ENCODE results near the gene MIP. TPM values are rescaled to one million over a fixed set of nuclear protein-coding genes. Genes with fewer than 3 reads are reported as not detected.
A peak's percentile ranks its signal among the peaks of the same experiment; 100 is the strongest.

The MIP gene
- total RNA-seq, 2 experiments from 2014 or later = not detected

DNA sequence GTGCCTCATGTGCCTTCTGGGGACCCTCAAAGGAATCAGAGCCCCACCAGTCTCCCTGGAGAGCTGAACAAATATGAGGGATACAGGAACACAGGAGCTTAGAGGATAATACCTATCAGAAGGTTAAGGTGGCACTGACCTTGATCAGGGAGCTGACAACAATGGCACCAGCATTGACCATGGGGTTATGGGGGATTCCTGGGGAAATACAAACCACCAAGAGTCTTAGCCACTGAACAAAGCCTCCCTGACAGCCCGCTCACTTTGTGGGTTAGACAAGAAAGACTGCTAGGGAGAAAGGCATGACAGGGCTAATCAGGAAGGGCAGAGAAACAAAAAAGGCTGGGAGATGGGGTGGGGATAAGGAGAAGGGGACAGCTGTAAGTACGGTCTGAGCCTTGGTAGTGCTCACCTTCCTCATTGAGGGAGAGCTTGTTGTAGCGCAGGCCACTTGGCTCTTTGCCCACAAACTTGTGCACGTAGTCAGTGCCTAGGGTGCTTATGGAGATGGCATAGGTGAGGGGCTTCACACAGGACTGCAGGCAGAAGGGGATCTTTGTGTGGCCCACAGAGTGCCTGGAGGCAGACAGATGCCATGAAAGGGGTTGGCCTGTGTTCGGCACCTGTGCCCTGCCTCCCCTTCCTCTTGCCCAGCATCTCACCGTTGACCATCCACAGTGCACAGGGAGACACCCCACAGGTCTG lies 23.2 kb upstream of the MIP start:
- H3K27ac Mint-ChIP-seq = no peak overlapping the region

DNA sequence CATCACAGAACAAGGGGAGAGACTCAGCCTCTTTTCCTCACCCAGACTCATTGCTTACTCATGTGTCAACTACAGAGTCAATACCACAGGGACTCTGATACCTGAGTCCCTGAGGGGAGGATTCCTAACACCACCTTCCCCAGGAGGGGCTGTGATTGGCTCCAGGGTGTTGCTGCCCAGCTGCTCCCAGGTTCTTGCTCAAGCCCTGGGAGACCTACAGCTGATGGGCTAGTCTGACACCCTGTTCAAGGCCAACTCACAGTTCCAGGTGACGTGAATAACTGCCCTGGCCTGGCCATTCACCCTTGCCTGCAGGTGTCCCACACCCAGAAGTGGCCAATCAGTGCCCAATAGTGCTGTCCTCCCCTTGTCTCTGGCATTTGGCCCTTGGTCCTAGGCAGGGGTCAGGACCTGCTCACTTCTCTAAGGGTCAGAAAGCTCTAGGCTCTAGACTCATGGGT lies 22.5 kb upstream of the MIP start:
- H3K27ac Mint-ChIP-seq = no peak overlapping the region
- no peak overlapping the region for H3K4me3 Mint-ChIP-seq
- H3K36me3 Mint-ChIP-seq = peaks cover 9% of the 10 kb centered on the region
- no peaks in the 10 kb centered on the region for H3K27me3 Mint-ChIP-seq
- H3K4me1 Mint-ChIP-seq = peaks cover 20% of the 10 kb centered on the region
- no peak for DNase-seq
- H3K9me3 Mint-ChIP-seq = no peaks in the 10 kb centered on the region

More for the DNA sequence above, 23.2 kb upstream of the MIP start:
- Mint-ChIP-seq H3K9me3 (no peaks in the 10 kb centered on the region), H3K27me3 (no peaks in the 10 kb centered on the region), H3K4me3 (no peak overlapping the region), H3K4me1 (peaks cover 17% of the 10 kb centered on the region), H3K36me3 (peaks cover 9% of the 10 kb centered on the region)
- DNase-seq = no peak

DNA sequence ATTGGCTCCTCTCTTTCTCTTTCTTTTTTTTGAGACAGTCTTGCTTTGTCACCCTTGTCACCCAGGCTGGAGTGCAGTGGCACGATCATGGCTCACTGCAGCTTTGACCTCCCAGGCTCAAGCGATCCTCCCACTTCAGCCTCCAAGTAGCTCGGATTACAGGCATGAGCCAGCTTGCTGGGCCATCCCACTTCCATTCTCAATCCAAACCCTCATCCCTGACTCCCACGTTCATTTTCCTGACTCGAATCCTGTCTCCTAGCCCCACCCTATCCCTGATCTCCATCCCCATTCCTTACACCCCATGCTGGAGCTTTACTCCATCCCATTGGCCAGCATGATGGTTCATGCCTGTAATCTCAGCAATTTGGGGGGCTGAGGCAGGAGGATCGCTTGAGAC lies 21.7 kb upstream of the MIP start:
- H3K27ac Mint-ChIP-seq = no peak overlapping the region
- H3K4me1 Mint-ChIP-seq = peaks cover 29% of the 10 kb centered on the region
- no peak overlapping the region for H3K4me3 Mint-ChIP-seq
- no peaks in the 10 kb centered on the region for H3K27me3 Mint-ChIP-seq
- peaks cover 13% of the 10 kb centered on the region for H3K36me3 Mint-ChIP-seq
- no peak for DNase-seq
- no peaks in the 10 kb centered on the region for H3K9me3 Mint-ChIP-seq

DNA sequence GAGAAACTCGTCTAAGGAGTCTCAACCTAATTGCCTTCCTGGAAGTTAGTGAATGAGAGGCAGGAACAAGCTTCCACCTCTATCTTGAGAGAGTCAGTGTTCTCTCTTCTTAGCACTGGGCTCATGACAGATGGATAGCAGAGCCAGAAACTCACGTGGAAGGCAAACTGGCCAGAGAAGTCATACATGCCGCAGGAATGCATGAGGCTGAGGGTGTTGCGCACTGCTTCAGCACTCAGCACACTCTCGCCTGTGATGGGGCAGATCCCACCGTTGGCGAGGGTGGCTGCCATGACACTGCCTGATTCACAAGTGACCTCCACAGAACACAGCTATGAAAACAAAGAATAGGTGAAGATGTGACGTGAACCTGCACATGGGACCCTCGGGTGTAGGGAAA lies 19.9 kb upstream of the MIP start:
- Mint-ChIP-seq H3K4me1 (peaks cover 30% of the 10 kb centered on the region), H3K27ac (no peak overlapping the region)

DNA sequence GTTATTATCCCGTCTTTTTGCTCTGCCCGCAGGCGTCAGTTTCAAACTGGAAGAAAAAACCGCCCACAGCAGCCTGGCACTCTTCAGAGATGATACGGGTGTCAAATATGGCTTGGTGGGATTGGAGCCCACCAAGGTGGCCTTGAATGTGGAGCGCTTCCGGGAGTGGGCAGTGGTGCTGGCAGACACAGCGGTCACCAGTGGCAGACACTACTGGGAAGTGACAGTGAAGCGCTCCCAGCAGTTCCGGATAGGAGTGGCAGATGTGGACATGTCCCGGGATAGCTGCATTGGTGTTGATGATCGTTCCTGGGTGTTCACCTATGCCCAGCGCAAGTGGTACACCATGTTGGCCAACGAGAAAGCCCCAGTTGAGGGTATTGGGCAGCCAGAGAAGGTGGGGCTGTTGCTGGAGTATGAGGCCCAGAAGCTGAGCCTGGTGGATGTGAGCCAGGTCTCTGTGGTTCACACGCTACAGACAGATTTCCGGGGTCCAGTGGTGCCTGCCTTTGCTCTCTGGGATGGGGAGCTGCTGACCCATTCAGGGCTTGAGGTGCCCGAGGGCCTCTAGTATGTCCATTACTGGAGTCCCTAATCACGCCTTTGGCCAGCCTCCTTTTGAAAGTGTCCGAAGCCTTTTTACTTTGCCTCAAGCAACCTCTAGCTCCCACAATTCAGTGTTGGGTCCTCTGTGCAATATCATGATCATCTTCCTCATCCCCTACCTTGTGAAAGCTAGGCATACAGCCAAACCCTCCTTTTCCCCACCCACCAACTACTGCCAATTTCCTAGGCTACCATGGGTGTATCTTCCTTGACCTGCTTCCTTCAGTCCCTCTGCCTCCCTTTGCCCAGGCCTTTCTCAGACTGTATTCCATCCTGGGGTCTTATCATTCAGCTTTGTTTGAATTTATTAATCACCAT lies 14.8 kb upstream of the MIP start:
- no peaks in the 10 kb centered on the region for H3K9me3 Mint-ChIP-seq

More for the DNA sequence above, 19.9 kb upstream of the MIP start:
- DNase-seq = no peak
- Mint-ChIP-seq H3K36me3 (peaks cover 21% of the 10 kb centered on the region), H3K9me3 (no peaks in the 10 kb centered on the region), H3K4me3 (no peak overlapping the region), H3K27me3 (no peaks in the 10 kb centered on the region)

DNA sequence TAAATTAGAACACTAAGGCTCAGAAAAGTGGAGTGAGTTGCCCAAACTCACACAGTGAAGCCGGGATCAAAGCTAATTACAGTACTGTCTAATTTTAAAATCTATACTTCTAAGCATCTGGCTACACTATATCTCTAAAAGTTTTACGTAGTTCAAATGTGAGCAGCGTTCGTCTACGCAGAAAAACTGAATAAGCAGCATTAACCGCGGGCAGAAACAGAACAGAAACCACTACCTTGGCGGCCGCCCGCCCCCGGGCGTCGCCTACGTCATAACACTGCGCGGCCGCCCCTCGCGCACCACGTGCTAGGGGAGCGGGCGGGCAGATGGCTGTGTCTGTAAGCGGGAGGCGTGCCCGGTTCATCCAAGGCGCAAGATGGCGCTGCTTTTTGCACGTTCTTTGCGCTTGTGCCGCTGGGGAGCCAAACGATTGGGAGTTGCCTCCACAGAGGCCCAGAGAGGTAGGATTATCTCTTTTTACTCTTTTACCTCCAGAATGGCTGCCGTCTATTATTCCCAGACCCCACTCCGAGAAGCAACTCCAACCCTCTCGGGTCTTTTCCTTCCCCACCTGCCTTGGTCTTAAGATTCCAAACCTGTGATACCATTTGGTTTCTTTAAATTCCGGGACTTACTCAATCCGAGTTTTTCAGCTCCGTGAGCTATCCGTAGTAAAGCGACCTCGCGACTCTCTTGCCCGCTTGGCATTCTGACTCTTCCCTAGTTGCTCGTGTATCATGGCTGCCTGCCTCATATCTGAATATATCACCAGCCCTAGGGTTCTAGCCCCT lies 14.0 kb upstream of the MIP start, which contains the start of gene SPRYD4:
Gene SPRYD4, plus strand, starts transcription at position 363 of the 791 bp plus-strand sequence. Its CDS starts 14 bp downstream, at position 377.
- Mint-ChIP-seq H3K36me3 (peaks cover 26% of the 10 kb centered on the region), H3K4me1 (peaks cover 33% of the 10 kb centered on the region), H3K9me3 (no peaks in the 10 kb centered on the region), H3K27me3 (no peaks in the 10 kb centered on the region), H3K27ac (peak within 1 kb of the TSS; percentile 97), H3K4me3 (peak within 1 kb of the TSS; percentile 95)
- peak; percentile 97 for DNase-seq

More for the DNA sequence above, 14.8 kb upstream of the MIP start:
- Mint-ChIP-seq H3K27me3 (no peaks in the 10 kb centered on the region), H3K36me3 (peaks cover 29% of the 10 kb centered on the region), H3K4me3 (peak overlapping the region; percentile 95), H3K4me1 (peaks cover 33% of the 10 kb centered on the region), H3K27ac (peak overlapping the region; percentile 97)
- DNase-seq = peak; percentile 11

DNA sequence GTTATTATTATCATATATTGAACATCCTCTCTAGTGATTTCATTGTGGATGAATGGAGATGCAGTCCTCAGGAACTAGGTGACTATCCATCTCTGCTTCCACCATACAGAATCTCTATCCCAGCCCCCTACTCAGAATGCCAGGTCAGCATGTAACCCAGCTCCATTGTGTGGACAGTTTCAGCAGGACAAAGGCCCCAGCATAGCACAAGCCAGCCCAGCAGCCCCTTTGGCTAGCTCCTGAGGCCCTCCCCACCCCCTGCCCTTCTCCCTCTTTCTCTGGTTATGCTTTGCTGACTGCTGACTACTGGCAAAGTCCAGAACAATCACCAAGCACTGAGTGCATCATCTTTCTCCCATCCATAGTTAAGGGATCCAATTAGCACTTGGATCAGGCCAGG lies 8.1 kb upstream of the MIP start:
- Mint-ChIP-seq H3K9me3 (no peaks in the 10 kb centered on the region), H3K36me3 (no peaks in the 10 kb centered on the region), H3K4me1 (peaks cover 9% of the 10 kb centered on the region), H3K27me3 (no peaks in the 10 kb centered on the region), H3K27ac (no peak overlapping the region), H3K4me3 (no peak overlapping the region)
- DNase-seq = no peak

DNA sequence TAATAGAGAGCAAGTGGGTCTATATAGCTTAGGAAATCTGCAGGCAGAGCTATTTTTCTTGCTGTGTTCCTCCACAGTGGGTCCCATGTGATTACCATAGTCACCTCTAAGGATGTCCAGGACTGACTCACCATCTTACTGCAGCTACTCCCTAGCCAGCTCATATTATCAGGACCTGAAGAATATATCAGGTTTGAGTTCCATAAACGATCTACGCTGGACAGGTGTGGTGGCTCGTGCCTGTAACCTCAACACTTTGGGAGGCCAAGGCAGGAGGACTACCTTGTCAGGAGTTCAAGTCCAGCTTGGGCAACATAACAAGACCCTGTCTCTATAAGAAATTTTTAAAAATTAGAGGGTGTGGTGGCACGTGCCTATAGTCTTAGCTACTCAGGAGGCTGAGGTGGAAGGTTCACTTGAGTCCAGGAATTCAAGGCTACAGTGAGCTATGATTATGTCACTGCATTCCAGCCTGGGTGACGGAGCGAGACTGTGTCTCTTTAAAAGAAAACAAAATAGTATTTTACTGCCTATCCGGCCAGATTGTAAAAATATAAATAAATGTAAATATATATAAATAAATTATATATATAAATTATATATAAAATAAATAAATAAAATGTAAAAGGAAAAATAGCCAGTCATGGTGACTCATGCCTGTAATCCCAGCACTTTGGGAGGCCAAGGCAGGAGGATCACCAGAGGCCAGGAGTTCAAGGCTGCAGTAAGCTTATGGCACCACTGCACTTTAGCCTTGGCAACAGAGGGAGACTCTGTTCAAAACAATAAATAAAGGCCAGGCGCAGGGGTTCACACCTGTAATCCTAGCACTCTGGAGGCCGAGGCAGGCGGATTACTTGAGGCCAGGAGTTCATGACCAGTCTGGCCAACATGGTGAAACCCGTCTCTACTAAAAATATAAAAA lies 7.0 kb upstream of the MIP start:
- peaks cover 6% of the 10 kb centered on the region for H3K4me1 Mint-ChIP-seq
- H3K4me3 Mint-ChIP-seq = no peak overlapping the region
- no peak overlapping the region for H3K27ac Mint-ChIP-seq
- no peaks in the 10 kb centered on the region for H3K9me3 Mint-ChIP-seq
- no peaks in the 10 kb centered on the region for H3K27me3 Mint-ChIP-seq
- H3K36me3 Mint-ChIP-seq = no peaks in the 10 kb centered on the region
- DNase-seq = no peak

DNA sequence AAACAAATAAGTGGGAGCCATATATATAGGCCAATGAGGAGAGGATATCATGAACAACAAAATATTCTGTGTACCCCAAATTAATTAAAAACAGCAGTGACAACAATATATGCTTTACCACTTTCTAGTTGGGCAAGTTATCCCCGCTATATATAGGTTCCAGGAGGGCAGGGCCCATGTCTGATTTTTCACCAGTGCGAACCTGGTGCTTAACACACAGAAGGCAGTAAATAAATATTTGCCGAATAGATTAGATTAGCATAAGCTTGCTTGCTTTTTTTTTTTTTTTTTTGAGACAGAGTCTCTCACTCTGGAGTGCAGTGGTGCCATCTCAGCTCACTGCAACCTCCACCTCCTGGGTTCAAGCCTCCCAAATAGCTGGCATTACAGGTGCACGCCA lies 3.4 kb upstream of the MIP start:
- Mint-ChIP-seq H3K27me3 (no peaks in the 10 kb centered on the region), H3K4me1 (no peaks in the 10 kb centered on the region), H3K36me3 (no peaks in the 10 kb centered on the region), H3K9me3 (no peaks in the 10 kb centered on the region), H3K4me3 (no peak overlapping the region), H3K27ac (no peak overlapping the region)
- DNase-seq = no peak

DNA sequence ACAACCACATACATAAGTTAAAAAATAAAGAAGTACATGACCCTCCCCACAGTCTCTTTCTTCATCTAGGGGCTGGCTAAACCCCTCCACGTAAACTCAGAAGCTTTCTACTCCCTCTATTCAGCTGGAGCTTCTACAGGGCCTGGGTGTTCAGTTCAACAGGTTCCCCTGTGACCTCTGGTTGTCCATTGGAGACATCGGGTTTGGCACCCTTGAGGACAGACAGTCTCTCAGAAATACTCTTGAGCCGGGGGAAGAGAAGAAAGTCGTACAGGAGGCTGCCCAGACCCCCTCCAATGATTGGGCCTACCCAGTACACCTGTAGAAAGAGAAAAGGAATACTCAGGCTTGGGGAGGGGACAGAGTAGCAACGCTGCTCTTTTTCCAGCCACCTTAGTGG lies 3.3 kb downstream of the MIP start:
- no peak overlapping the region for H3K4me3 Mint-ChIP-seq
- peaks cover 15% of the 10 kb centered on the region for H3K4me1 Mint-ChIP-seq
- H3K9me3 Mint-ChIP-seq = no peaks in the 10 kb centered on the region
- no peak overlapping the region for H3K27ac Mint-ChIP-seq
- H3K36me3 Mint-ChIP-seq = peaks cover 14% of the 10 kb centered on the region
- DNase-seq = no peak
- no peaks in the 10 kb centered on the region for H3K27me3 Mint-ChIP-seq

DNA sequence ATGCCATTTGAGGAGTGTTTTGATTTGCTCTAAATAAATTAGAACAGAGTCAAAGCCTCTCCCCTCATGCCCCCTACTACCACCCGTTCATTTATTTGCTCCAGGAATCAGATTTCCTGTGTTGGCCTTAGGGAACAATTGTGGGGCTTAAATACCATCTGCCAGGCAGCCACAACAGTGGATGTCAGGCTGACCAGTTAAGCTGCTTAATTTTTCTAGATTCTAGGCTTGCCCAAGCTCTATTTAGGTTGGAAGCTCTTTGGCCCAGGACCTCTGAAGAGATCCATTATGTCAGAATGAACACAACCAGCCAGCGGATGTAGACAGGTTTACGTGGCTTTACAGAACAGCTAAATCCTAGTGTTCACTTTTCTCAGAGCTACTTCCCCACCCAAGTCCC lies 4.2 kb downstream of the MIP start:
- Mint-ChIP-seq H3K27ac (no peak overlapping the region), H3K4me1 (peaks cover 15% of the 10 kb centered on the region), H3K27me3 (no peaks in the 10 kb centered on the region), H3K4me3 (no peak overlapping the region), H3K9me3 (no peaks in the 10 kb centered on the region), H3K36me3 (peaks cover 14% of the 10 kb centered on the region)
- DNase-seq = no peak

DNA sequence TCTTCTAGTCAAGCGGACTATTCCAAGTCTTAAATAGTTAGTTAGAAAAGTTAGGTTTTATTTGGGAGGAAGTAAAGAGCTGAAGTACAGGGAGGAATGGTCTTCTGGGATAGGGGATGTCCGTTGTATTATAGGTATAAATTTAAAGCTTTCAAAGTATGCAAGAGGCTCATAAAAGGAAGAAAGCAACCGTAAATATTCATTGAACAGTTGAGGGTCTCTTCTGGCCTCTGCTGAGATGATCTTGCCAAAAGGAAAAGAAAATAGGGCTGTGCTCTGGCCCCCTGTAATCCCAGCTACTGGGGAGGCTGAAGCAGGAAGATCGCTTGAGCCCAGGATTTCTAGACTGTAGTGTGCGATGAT lies 4.9 kb downstream of the MIP start:
- Mint-ChIP-seq H3K9me3 (no peaks in the 10 kb centered on the region), H3K4me3 (peak overlapping the region; percentile 91), H3K36me3 (peaks cover 18% of the 10 kb centered on the region), H3K4me1 (peaks cover 15% of the 10 kb centered on the region), H3K27me3 (no peaks in the 10 kb centered on the region), H3K27ac (peak overlapping the region; percentile 93)
- DNase-seq = no peak

DNA sequence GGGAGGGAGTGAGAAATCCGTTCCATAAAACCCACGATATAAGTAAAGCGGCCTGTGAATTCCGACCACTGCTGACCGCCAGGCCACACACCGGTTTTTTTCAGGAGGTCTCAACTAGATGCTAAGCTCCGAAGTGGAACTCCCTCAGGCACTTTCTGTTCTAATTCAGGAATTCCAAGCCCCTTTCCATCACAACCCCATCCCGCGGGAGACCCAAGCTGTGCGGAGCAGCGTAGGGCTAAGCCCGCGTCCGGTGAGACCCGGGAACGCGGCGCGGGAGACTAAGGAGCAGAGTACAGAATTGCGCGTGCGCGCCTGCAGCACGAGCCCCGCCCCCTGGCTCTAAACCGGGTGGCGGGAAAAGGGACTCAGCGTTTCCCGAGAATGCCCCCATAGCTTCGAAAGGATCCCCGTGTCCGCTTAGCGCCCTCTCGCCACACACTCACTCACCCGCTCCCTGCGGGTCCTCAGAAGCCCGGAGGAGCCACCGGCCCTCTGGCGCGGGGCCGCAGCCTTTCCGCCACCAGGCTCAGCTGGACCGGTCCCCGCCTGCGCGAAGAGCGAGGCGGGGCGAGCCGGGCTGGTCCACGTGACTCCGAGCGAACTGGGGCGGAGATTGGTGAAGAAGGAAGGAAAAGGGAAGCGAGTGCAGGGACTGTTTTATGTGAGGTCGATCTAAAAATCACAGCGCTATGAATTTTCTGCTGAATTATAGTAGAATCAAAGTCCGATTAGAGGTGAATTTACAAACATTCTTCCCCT lies 5.4 kb downstream of the MIP start, which contains the start of gene TIMELESS:
Gene TIMELESS, minus strand, starts transcription at position 567 of the 762 bp plus-strand sequence. CDS start 15,256 bp downstream, outside the sequence.
- peaks cover 4% of the 10 kb centered on the region for H3K9me3 Mint-ChIP-seq
- no peaks in the 10 kb centered on the region for H3K27me3 Mint-ChIP-seq
- DNase-seq = peak; percentile 90
- H3K4me1 Mint-ChIP-seq = peaks cover 15% of the 10 kb centered on the region
- H3K27ac Mint-ChIP-seq = peak within 1 kb of the TSS; percentile 93
- peaks cover 23% of the 10 kb centered on the region for H3K36me3 Mint-ChIP-seq
- H3K4me3 Mint-ChIP-seq = peak within 1 kb of the TSS; percentile 91
